ENCODE results near the gene NTRK1.

DNA sequence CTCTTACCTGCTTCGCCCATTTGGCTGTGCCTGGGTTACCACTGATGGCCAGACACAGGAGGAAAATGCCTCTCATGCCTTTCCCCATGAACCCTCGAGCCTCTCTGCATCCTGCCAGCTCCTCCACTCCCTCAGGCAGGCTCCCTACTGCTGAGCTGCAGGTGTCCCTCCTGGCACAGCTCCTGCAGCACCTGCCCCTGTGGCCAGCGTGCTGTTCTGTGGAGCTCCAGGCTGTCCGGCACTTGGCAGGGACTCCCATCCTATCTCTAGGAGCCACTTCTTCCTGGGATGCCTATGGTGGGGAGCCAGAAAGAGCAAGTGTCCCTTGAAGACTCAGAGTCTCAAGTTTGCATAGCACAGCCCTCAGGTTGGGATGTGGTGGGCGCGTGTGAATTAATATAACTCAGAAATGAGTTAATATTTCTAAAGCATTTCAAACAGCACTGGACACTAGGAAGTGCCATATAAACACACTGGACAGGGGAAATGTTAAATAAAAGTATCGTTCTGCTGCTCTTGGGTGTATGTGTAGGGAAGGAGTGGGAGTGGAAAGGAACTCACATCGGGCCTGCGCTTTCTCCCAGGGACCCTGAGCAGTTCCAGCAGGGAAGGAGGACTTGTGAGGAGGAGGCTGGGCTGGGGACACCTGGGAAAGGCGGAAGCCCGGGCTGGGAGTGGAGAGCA lies 62.5 kb downstream of the NTRK1 start:
- no peak for TF ChIP-seq POLR2A (IDR thresholded peaks at IDR 0.05)
- TF ChIP-seq, protein P1, sequence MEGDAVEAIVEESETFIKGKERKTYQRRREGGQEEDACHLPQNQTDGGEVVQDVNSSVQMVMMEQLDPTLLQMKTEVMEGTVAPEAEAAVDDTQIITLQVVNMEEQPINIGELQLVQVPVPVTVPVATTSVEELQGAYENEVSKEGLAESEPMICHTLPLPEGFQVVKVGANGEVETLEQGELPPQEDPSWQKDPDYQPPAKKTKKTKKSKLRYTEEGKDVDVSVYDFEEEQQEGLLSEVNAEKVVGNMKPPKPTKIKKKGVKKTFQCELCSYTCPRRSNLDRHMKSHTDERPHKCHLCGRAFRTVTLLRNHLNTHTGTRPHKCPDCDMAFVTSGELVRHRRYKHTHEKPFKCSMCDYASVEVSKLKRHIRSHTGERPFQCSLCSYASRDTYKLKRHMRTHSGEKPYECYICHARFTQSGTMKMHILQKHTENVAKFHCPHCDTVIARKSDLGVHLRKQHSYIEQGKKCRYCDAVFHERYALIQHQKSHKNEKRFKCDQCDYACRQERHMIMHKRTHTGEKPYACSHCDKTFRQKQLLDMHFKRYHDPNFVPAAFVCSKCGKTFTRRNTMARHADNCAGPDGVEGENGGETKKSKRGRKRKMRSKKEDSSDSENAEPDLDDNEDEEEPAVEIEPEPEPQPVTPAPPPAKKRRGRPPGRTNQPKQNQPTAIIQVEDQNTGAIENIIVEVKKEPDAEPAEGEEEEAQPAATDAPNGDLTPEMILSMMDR (IDR thresholded peaks at IDR 0.05) = no peak
- no peak for TF ChIP-seq POLR2AphosphoS5 (IDR thresholded peaks at IDR 0.05)

Data from upper lobe of left lung (tissue), 4 donors.